GM21786 (cell line): ENCODE data around the gene ACOT7.

ENCODE experiments used
- ATAC-seq: cut with Tn5 transposase; IDR thresholded peaks from one replicate; pipeline ENCODE4 v1.9.1; 2021; ENCODE audit not compliant: unreplicated experiment

ACOT7 gene

DNA sequence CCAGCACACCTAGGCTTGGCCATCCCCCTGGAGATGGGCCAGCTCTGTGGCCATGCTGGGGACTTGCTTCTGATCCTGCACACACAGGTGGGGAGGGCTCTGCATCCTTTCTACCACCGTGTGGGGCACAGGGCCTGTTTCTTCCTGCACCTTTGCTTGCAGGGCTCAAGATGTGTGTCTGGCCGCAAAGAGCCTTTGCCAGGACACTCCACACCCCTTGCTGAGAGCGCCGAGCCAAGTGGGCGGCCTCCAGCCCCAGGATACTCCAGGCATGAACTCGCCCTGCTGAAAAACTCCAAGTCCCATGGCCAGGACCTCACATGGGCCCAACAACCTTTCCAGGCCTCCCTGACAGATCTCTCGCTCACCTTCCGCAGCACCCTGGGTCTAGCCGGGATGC, 121.1 kb downstream of the ACOT7 start:
- ATAC-seq, result no peak

DNA sequence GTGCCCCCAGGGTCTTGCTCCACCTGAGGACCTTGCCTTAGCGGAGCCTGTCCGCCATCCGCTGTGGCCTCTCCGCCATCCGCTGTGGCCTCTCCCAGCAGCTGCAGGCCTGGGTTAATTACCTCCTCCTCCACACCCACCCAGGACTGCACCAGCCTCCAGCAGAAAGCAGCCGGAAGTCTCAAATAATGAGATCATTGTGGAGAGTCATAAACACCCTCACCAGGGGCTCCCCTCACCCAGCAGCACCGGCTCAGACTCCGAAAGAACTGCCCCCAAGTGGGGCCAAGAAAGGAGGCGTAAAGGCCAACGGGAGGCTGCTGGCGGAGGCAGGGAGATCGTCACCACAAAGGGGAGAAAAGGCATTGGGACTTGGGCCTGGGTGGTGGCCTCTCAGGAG, 122.0 kb downstream of the ACOT7 start:
- no peak for ATAC-seq

- no peak for ATAC-seq
Measured at GRCh38 chr1:6271006-6271405, 122.6 kb downstream of the ACOT7 start.

- no peak for ATAC-seq
Measured at GRCh38 chr1:6270401-6270800, 123.2 kb downstream of the ACOT7 start.

DNA sequence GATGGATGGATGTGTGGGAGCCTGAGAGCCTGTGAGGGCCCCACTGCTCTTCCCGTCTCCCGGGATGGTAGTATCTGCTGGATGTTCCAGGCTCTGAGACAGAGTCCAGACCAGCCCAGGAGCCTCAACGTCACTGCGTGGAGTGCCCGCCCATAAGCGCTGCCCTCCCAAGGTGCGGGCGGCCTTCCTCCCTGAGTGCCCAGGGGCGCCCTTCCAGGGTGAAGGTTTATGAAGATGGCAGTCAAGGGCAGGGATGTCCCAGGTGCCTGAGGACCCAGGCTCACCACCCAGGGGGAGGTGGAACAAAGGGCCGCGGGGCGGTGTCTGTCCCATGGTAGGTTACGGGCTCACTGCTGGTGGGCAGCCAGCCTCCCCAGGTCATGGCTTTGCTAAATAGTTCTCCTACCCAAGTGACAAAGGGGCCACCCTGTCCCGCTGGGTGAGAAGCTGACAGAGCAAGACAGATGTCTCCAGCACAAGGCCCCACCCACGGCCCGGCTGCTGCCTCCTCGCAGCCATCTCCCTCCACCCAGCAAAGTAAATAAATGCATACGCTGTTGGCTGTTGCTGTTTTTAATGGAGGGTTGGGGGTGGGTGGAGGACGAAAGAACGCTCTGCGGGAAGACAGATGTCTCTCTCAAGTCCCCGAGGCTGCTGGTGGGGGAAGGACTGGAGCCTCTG, 123.7 kb downstream of the ACOT7 start:
- no peak for ATAC-seq

- ATAC-seq, result no peak
Measured at GRCh38 chr1:6269296-6269695, 124.3 kb downstream of the ACOT7 start.

GRCh38 chr1:6268415-6268814, 125.2 kb downstream of the ACOT7 start:
- no peak for ATAC-seq

DNA sequence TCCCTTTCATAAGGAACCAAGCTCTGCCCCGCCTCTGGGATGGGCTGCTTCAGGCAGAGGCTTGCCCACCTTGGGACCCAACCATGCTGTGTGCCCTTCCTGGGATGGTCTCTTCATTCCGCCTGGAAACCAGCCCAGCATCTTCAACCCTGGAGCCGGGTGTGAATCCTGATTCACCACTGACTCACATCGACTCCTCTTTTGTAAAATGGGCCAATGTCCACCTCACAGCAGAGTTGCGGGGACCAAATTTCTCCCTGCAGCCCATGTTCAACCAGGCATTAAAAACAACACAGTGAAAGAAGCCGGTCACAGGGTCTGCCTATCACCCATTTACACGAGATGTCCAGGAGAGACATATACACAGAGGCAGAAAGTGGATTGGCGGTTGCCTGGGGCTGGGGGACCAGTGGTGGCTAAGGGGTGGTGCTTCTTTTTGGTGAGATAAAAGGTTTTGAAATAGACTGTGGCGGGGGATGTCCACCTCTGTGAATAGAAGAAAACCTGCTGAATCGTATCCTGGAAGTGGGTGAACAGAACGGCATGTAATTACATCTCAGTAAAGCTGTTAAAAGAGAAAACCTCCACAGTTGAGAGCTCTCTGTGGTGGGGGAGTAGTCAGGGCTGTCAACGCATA, 125.8 kb downstream of the ACOT7 start:
- no peak for ATAC-seq

DNA sequence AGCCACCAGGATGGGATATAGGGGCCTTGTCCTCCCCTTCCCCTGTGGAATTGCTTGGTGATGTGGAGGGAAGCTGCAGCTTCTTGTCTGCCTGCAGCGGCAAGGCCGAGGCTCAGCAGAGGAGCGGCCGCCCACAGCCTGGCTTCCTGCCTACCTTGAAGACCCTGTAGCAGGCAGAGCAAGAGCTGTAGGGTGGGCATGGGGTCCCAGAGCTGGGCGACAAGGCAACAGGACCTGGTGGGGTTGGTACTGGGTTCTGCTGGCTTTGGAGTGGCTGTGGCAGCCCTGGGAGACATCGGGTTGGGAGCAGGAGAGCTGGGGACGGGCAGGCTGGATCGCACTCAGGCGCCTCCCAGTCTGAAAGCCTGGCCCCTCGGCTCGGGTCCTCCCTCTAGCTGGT, 126.9 kb downstream of the ACOT7 start:
- no peak for ATAC-seq

- no peak for ATAC-seq
Measured at GRCh38 chr1:6265151-6265550, 128.4 kb downstream of the ACOT7 start.

DNA sequence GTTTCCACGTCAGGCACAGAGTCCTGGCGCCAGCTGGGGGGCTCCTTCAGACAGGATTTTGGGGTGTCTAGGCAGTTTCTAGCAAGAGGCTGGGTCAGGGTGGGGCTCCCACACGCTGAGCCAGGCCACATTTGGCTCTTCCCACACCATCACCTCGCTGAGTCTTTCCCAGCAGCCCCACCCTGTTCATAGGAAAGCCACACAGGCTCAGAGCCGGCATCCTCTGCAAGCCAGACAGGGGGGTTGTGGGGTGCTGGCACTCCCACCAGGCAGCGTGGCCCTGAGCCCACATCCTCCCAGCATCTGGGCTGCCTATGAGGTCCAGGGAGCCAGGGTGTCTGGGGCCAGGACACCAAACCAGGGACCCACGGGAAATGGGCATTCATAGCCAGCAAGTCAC, 129.9 kb downstream of the ACOT7 start:
- no peak for ATAC-seq

- ATAC-seq, result no peak
Measured at GRCh38 chr1:6262555-6263420, 130.8 kb downstream of the ACOT7 start.

DNA sequence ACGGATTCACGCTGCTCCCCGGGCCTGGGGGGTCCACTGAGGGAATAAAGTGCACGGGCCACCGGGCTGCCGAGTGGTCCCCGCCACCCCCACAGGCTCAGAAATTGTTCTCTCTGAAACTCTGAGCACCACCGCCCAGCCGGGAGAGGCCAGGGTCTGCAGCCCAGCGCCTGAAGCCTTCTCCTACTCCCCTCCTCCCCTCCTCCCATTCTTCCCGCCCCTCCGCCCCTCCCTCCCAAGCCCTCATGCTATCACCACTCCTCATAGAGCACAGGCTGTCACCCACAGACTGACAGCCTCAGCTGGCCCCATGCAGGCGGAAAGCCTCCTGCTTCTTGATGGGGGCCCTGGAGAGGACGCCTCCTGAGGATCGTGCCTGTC, 132.0 kb downstream of the ACOT7 start:
- ATAC-seq, result no peak

- no peak for ATAC-seq
Measured at GRCh38 chr1:6260961-6261614, 132.5 kb downstream of the ACOT7 start, which contains the start of gene GPR153. Gene GPR153 (minus strand): TSS chr1:6261098. CDS start chr1:6254905, 6,193 bp downstream.

DNA sequence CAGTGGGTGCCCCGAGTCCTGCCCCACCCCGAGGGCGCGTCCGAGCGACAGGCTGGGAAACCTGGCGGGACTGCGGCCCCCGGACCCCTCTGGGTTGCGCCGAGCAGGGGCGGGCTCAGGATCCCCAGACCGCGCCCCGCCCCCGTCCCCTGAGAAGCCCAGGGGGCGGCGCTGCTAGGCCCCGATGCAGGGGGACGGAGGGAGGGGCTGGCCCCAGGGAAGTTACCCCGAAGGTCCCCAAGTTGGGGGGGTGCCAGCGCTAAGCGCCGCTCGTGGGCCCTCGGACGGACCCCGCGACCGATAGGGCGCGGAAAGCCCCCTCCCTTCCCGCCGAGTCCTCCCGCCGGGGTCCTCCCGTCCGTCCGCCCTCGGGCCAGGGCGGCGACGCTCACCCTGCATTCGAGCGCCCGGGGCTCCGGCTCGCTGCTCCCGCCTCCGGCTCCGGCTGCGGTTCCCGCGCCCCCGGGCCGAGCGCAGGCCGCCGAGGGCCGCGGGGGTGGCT, 133.1 kb downstream of the ACOT7 start:
- ATAC-seq, result no peak

DNA sequence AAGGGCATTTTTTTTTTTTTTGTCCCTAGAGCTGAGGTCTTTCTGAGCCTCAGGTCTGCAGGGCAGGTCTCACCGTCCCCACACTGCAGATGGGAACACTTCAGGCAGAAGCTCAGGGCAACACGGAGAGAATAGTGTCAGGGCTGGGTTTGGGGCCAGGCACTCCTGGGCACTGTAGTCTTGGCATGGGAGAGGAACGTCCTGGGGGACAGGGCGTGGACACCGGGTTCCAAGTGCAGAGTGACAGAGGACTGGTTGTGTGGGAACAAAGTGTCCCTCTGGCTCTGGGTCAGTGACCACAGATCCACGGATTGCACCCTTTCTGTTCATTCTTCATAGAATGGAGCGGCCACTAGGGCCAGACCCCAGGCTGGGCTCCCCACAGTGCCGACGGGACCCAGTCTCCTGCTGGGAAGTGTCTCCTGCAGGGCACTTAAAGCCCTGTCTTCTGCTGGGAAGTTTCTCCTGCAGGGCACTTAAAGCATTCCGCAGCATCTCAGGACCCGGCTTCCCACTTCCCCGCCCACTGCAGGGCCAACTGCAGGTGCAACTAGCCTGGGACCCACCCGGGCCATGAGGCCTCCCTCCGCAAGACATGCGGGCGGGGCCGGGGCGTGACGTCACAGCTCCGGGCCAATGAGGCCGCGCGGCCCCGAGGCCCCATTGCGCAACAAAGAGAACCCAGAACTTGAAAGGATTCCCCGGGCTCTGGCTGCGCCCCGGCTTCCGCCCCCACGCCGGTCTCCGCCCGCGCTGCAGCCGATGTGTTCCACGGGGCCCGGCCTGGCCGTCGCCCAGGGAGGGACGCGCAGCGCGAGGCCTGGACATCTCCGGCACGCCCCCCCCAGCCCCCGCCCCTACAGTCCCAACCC, 133.8 kb downstream of the ACOT7 start:
- ATAC-seq, result no peak

DNA sequence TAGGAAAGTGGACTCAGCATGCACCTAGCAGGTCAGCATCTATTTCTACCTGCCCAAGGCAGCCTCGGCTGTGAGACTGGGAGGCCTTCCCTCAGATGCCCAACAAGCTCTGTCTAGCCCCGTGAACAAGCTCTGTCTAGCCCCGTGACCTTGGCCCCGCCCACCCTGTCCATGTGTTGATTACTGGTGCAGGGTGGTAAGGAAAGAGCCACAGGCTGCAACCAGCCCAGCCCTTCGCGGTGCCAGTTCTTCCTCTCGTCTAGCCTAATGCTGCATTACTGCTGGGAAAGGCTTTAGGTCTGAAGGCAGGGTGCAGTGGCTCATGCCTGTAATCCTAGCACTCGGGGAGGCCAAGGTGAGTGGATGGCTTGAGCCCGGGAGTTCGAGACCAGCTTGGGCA, 134.9 kb downstream of the ACOT7 start:
- ATAC-seq, result no peak

DNA sequence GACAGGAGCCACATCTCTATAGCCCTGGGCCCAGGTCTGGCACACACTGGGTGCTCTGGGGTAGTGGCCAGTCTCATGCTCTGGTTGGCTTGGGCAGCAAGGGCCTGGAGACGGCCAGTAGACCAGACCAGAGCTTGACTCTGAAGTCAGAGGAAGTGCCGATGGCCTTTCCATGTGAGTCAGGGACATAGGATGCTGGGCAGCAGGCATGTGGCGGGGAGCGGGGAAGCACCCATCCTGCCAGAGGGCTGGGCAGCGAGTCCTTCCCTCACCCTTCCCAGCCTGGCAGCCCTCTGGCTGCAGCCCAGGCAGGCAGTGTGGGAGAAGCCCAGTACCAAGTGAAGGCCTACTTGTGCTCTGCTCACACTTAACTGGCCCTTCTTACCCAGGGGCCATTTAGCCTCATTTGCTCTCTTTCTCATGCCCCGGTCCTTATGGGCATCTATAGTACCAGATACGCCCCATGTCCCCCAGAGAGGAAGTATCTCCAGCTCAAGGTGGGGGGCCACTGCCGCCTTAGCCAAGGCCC, 136.0 kb downstream of the ACOT7 start:
- no peak for ATAC-seq

DNA sequence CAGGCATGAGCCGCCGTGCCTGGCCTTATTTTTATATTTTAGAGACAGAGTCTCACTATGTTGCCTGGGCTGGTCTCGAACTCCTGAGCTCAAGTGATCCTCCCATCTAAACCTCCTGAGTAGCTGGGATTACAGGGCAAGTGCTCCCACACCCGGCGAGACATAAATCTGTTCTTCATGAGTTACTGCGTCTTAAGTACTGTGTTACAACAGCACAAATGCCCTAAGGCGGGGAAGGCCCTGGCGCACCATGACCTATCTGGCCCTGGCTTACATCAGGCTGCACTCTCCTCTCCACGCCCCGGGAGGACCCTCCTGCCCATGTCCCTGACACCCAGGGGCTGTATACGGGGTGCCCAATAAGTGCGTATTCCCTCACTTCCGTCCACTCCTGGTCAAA, 136.9 kb downstream of the ACOT7 start:
- ATAC-seq, result no peak

DNA sequence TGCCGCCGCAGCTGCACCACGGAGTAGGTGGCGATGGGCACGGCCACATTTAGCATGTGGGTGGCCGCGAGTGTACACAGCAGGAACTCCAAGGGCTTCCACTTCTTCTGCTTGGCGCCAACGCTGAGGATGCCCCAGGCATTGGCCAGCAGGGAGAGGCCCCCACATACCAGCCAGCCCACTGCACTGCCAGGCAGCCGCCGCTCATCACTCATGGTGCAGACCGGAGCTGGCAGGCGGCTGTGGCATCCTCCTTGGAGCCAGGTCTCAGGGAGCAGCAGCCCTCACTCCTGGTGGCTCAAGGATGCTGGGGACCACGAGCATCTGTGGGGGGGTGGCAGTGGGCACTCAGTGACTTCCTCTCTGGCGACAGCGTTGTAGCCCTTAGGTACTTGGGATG, 138.9 kb downstream of the ACOT7 start:
- ATAC-seq, result no peak
